Activated CD4-positive, alpha-beta T cell treated with anti-CD3 and anti-CD28 coated beads for 36 hours (primary cell): ENCODE results near the gene AK5. TPM values are rescaled to one million over a fixed set of nuclear protein-coding genes. Genes with fewer than 3 reads are reported as not detected.
A peak's percentile ranks its signal among the peaks of the same experiment; 100 is the strongest.
"Not testable (repeated sequence)": the region's sequence is repeated elsewhere in the genome, so short reads cannot be mapped to it uniquely, and the experiment has no call there.

Experiments used
- ATAC-seq: fragments of 200-7000 bp; cut with Tn5 transposase; one replicate; pipeline ENCODE4 v1.10.0; 2021; ENCODE audit warnings: mild to moderate bottlenecking, moderate library complexity
- CTCF ChIA-PET: fragments of 350-600 bp; sonication (Branson Sonifier 250); formaldehyde crosslinking; loops from one replicate; lab custom pipeline; 2021; ENCODE audit warnings: antibody characterized with exemption; lab: Charles Lee
- POLR2A ChIA-PET: fragments of 350-600 bp; sonication (Branson Sonifier 250); formaldehyde crosslinking; loops from one replicate; lab custom pipeline; 2021; ENCODE audit warnings: antibody characterized with exemption, inconsistent platforms; lab: Charles Lee
- DNase-seq: peaks from one replicate; pipeline ENCODE4 v3.0.0-alpha.2; 2020
- H3K27ac Mint-ChIP-seq: one replicate; pipeline ENCODE4 v1.8.0; 2021; ENCODE audit warnings: mixed read lengths
- H3K27me3 Mint-ChIP-seq: one replicate; pipeline ENCODE4 v1.8.0; 2021; ENCODE audit warnings: mixed read lengths
- H3K36me3 Mint-ChIP-seq: one replicate; pipeline ENCODE4 v1.8.0; 2021; ENCODE audit warnings: low read depth, mixed read lengths
- H3K4me1 Mint-ChIP-seq: one replicate; pipeline ENCODE4 v1.8.0; 2021; ENCODE audit warnings: mixed read lengths
- H3K4me3 Mint-ChIP-seq: one replicate; pipeline ENCODE4 v1.8.0; 2021; ENCODE audit warnings: mild to moderate bottlenecking, moderate library complexity, mixed read lengths
- H3K9me3 Mint-ChIP-seq: one replicate; pipeline ENCODE4 v1.8.0; 2021; ENCODE audit warnings: low read depth, mixed read lengths
- intact Hi-C, 2 experiments: fragments of 100-400 bp; cut with DNase I in 1 of 2; cut with micrococcal nuclease in 1 of 2; formaldehyde crosslinking; loops; one replicate each; pipeline versions ENCODE4 v1.14.2 to v1.15.1; 2022 to 2024; cut with DNase I, micrococcal nuclease
- total RNA-seq, 2 experiments: library from RNA; stranded (reverse); gene quantifications; one replicate each; pipeline ENCODE4 v1.2.3, GENCODE V29; 2021

Gene AK5
- total RNA-seq, 2 experiments from 2014 or later = 9.9 TPM

DNA sequence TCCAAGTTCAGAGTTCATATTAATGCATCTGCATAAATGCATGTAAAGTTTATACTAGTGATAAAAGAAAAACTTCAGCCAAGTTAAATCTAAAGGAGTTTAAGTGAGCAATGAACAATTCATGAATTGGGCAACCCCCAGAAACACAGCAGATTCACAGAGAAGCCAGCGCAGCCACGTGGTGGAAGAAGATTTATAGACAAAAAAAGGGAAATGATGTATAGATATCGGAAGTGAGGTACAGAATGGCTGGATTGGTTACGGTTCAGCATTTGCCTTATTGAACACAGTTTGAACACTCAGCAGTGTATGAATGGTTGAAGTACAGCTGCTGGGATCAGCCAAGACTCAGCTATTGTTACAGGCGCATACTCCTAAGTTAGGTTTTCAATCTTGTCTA, 5.7 kb downstream of the AK5 start:
- no peak for ATAC-seq
- DNase-seq = no peak
- Mint-ChIP-seq H3K4me3 (no peak overlapping the region), H3K9me3 (no peaks in the 10 kb centered on the region), H3K36me3 (no peaks in the 10 kb centered on the region), H3K27me3 (no peaks in the 10 kb centered on the region), H3K27ac (no peak overlapping the region), H3K4me1 (peaks cover 10% of the 10 kb centered on the region)
- CTCF ChIA-PET = no interaction called here
- intact Hi-C loops = no loop called here
- POLR2A ChIA-PET = no interaction called here

DNA sequence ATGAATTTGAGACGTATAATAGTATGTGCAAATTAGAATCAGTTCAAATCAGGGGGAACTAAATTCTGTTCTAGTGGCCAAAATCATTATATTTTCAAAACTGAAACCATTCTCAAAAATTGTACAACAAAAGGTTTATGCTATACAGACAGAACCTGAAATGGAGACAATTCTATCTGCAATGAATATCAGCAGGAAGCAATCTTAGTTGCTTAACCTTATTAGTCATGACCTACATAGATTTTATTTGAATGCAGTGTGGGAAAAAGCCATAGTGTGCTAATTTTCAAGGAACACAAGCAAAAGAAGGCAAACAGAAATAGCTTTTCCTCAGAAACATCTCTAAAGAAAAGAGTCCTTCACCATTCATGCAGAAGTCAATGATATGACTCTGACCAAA, 6.5 kb downstream of the AK5 start:
- Mint-ChIP-seq H3K36me3 (no peaks in the 10 kb centered on the region), H3K4me1 (peaks cover 10% of the 10 kb centered on the region), H3K27ac (no peak overlapping the region), H3K9me3 (no peaks in the 10 kb centered on the region), H3K27me3 (no peaks in the 10 kb centered on the region), H3K4me3 (no peak overlapping the region)
- DNase-seq (no peak), ATAC-seq (no peak)
- ChIA-PET CTCF (no interaction called here), POLR2A (no interaction called here)
- intact Hi-C loops = loop anchor here in 1 of 2 experiments (2.0 kb wide), 1 partner anchor 19 kb away; no protein-coding TSS in a partner anchor

DNA sequence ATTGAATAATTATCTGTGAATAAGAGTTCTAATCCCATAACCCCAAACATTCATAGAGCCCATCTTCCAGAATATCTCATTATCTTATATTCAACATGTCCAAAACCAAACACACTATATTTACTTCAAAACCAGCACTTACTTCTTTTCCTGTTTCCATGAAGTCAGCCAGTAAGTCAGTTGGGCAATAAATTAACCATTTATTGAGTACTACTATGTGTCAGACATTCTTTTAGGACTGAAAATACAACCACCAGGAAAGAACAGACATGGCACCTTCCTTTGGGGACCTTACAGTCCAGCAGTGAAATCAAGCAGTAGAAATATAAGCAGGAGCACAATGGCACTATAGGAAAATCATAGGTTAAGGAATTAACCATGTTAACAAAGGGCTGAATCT, 8.8 kb downstream of the AK5 start:
- no peaks in the 10 kb centered on the region for H3K4me1 Mint-ChIP-seq
- no peak for DNase-seq
- no peaks in the 10 kb centered on the region for H3K27me3 Mint-ChIP-seq
- intact Hi-C loops = no loop called here
- ChIA-PET CTCF (interaction anchor here (0.9 kb wide), 1 partner anchor 243 kb away, joined by 3 read pairs; no protein-coding TSS in a partner anchor), POLR2A (no interaction called here)
- H3K9me3 Mint-ChIP-seq = no peaks in the 10 kb centered on the region
- no peak overlapping the region for H3K4me3 Mint-ChIP-seq
- H3K27ac Mint-ChIP-seq = no peak overlapping the region
- peaks cover 4% of the 10 kb centered on the region for H3K36me3 Mint-ChIP-seq
- no peak for ATAC-seq

DNA sequence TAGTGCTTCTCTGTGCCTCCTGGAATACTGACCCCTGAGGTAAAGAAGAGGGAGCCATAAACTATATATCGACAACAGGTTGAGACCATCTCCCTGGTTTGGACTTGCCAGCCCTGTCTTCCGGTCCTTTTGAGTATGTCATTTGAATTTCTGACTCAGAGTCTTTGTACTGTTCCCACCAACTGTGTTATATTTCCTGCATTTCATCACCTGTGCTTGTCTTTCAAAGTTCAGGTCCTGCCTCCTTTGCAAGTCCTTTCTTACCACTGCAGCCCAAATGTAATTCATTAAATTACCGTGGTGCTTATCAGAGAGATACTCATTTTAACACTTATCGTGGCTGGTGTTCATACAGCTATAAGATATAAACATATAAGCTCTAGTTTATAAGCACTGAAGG, 10.7 kb downstream of the AK5 start:
- intact Hi-C loops = no loop called here
- peaks cover 4% of the 10 kb centered on the region for H3K36me3 Mint-ChIP-seq
- no peaks in the 10 kb centered on the region for H3K27me3 Mint-ChIP-seq
- CTCF ChIA-PET = interaction anchor here (0.7 kb wide), 1 partner anchor 353 kb away, joined by 3 read pairs; no protein-coding TSS in a partner anchor
- DNase-seq (no peak), ATAC-seq (no peak)
- no peaks in the 10 kb centered on the region for H3K4me1 Mint-ChIP-seq
- POLR2A ChIA-PET = no interaction called here
- no peaks in the 10 kb centered on the region for H3K9me3 Mint-ChIP-seq
- H3K4me3 Mint-ChIP-seq = no peak overlapping the region
- no peak overlapping the region for H3K27ac Mint-ChIP-seq

DNA sequence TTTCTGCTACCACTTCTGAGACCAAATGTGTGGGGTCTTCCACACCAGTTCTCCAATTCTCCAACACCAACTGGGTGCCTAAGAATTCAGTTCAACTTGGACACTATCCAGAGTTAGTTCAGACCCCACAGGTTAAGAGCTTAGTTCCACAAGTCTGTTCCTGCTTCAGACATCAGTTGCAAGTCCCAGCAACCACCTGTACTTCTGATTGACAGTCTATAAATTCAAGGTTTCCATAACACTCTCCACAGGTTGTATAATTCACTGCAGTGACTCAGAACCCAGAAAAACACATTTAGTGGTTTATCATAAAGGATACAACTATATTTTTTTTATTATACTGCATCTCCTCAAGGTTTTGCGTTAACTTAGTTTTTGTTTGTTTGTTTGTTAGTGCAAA, 18.7 kb downstream of the AK5 start:
- intact Hi-C loops = no loop called here
- Mint-ChIP-seq H3K9me3 (peaks cover 2% of the 10 kb centered on the region), H3K4me3 (no peak overlapping the region), H3K27me3 (no peaks in the 10 kb centered on the region), H3K27ac (no peak overlapping the region), H3K4me1 (peaks cover 10% of the 10 kb centered on the region), H3K36me3 (peaks cover under 1% of the 10 kb centered on the region)
- POLR2A ChIA-PET = no interaction called here
- CTCF ChIA-PET = interaction anchor here (1.1 kb wide), 1 partner anchor 9 kb away, joined by 3 read pairs; no protein-coding TSS in a partner anchor
- DNase-seq (no peak), ATAC-seq (peak; percentile 44)

DNA sequence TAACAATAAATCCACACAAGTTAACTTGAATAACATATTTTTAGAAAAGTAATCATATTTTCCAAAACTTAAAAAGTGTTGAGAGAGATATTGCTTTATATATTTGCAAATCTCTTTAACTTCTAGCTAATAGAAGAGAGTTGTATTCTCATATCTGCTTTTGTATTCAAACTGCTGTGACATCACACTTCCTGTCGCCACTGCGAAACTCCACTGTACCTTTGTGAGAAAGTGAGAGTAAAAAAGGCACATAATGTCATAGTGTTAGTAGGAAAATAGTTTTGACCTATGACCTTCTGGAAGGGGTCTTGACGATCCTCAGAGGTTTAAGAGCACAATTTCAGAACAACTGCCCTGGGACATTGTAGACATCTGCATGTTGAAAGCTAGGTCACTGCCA, 21.6 kb downstream of the AK5 start:
- CTCF ChIA-PET = interaction anchor here (0.6 to 0.8 kb wide), 2 partner anchors 48 to 226 kb away, joined by 4 read pairs; no protein-coding TSS in a partner anchor
- H3K36me3 Mint-ChIP-seq = peaks cover 10% of the 10 kb centered on the region
- H3K27me3 Mint-ChIP-seq = no peaks in the 10 kb centered on the region
- POLR2A ChIA-PET = no interaction called here
- H3K9me3 Mint-ChIP-seq = peaks cover 9% of the 10 kb centered on the region
- intact Hi-C loops = no loop called here
- H3K27ac Mint-ChIP-seq = peak overlapping the region; percentile 65
- DNase-seq (peak; percentile 28), ATAC-seq (no peak)
- peaks cover 31% of the 10 kb centered on the region for H3K4me1 Mint-ChIP-seq
- no peak overlapping the region for H3K4me3 Mint-ChIP-seq

DNA sequence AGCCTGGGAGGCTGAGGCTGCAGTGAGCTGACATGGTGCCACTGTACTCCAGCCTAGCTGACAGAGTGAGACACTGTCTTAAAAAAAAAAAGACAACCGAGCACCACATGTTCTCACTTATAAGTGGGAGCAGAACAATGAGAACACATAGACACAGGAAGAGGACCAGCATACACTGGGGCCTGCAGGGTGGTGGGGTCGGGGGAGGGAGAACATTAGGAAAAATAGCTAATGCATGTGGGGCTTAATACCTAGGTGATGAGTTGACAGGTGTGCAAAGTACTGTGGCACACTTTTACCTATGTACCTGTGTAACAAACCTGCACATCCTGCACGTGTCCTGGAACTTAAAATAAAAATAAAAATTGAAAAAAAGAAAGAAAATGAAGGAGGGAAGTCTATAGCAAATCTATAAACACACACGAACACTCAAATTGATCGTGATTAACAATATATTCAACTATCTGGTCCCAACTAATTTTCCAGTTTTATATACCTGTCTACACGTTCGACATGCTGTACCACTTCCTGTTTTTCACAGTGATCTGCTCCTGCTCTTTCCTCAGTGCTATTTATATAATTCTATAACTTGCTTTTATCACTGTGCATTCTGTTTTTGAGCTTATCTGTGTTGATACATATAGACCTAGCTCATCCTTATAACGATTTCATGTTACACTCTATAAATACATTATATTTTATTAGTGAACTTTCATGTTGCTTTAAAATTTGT, 27.2 kb downstream of the AK5 start:
- POLR2A ChIA-PET = no interaction called here
- CTCF ChIA-PET = interaction anchor here (0.9 kb wide), 1 partner anchor 163 kb away, joined by 3 read pairs; no protein-coding TSS in a partner anchor
- ATAC-seq (peak; percentile 14), DNase-seq (no peak)
- H3K4me1 Mint-ChIP-seq = peaks cover 63% of the 10 kb centered on the region
- H3K9me3 Mint-ChIP-seq = peaks cover 9% of the 10 kb centered on the region
- intact Hi-C loops = no loop called here
- no peaks in the 10 kb centered on the region for H3K27me3 Mint-ChIP-seq
- peak overlapping the region; percentile 88 for H3K27ac Mint-ChIP-seq
- H3K4me3 Mint-ChIP-seq = peak overlapping the region; percentile 16
- H3K36me3 Mint-ChIP-seq = peaks cover 19% of the 10 kb centered on the region

DNA sequence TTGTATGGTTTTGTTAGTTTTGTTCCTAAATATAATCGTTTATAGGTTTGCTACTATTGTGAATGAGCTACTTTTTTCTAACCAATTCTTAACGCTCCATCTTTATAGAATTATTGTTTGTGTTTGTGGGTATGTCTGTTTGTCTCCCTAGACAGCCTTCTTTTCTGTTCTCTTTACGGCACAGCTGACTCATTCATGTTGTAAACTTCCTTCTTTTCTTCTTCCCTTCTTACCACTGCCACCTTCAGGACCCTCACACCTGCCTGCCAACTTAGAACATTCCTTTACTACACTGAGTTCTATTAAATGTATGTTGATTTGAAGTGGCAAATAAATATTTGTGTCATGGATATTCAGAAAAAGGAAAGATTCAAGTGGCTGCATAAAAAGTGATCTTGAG, 29.1 kb downstream of the AK5 start:
- intact Hi-C loops = loop anchor here (10.0 kb wide), 2 partner anchors 156 to 374 kb away; partner anchors contain the start of gene ZZZ3 (in 1 of the 2)
- Mint-ChIP-seq H3K36me3 (peaks cover 15% of the 10 kb centered on the region), H3K9me3 (peaks cover 3% of the 10 kb centered on the region), H3K27me3 (no peaks in the 10 kb centered on the region), H3K4me3 (no peak overlapping the region), H3K4me1 (peaks cover 62% of the 10 kb centered on the region), H3K27ac (peak overlapping the region; percentile 8)
- POLR2A ChIA-PET = no interaction called here
- DNase-seq (no peak), ATAC-seq (no peak)
- CTCF ChIA-PET = interaction anchor here (0.8 kb wide), 1 partner anchor 9 kb away, joined by 4 read pairs; no protein-coding TSS in a partner anchor

DNA sequence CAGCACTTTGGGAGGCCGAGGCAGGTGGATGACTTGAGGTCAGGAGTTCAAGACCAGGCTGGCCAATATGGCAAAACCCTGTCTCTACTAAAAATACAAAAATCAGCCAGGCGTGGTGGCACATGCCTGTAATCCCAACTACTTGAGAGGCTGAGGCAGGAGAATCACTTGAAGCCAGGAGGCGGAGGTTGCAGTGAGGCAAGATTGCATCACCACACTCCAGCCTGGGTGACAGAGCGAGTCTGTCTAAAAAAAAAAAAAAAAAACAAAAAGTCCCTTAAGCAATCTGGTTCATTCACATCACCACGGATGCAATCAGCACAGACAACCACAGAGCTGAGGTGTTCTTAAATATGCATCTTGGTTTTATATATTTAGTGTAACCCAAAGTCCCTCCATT, 30.5 kb downstream of the AK5 start:
- ATAC-seq = peak; percentile 79
- H3K9me3 Mint-ChIP-seq, POLR2A ChIA-PET, H3K4me3 Mint-ChIP-seq, H3K27me3 Mint-ChIP-seq: not testable (repeated sequence)
- intact Hi-C loops = loop anchor here (10.0 kb wide), 2 partner anchors 158 to 372 kb away; partner anchors contain the start of gene ZZZ3 (in 1 of the 2)
- Mint-ChIP-seq H3K4me1 (peaks cover 51% of the 10 kb centered on the region), H3K27ac (peak overlapping the region; percentile 74), H3K36me3 (peaks cover 12% of the 10 kb centered on the region)
- CTCF ChIA-PET = interaction anchor here (0.7 to 1.8 kb wide), 4 partner anchors 9 to 1350 kb away, joined by 3 to 5 read pairs (median 4); no protein-coding TSS in a partner anchor
- peak; percentile 65 for DNase-seq

DNA sequence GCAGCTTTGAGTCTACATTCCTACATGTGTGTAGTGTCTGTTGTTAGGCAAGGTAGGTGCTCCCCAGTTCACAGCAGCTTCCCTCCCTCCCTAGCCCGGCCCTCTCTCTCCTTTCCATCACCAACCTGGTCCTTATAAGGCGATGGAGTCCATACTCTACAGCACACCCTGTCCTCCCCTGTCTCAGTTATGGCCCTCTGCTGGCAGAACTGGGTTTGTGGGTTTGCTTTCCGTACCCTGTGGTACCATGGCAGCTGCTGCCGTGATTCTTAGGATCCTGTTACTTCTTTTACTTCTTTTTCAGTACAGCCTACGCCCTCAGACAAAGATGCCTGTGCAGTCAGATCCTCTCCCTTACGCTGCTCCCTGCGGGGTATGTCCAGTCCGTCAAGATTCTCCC, 31.7 kb downstream of the AK5 start:
- intact Hi-C loops = loop anchor here (10.0 kb wide), 2 partner anchors 159 to 371 kb away; partner anchors contain the start of gene ZZZ3 (in 1 of the 2)
- ChIA-PET POLR2A (no interaction called here), CTCF (interaction anchor here (0.8 to 1.8 kb wide), 4 partner anchors 8 to 41 kb away, joined by 3 to 5 read pairs (median 4); no protein-coding TSS in a partner anchor)
- no peak overlapping the region for H3K27ac Mint-ChIP-seq
- H3K4me3 Mint-ChIP-seq = no peak overlapping the region
- ATAC-seq (peak; percentile 74), DNase-seq (peak; percentile 47)
- H3K36me3 Mint-ChIP-seq = peaks cover 13% of the 10 kb centered on the region
- H3K9me3 Mint-ChIP-seq = no peaks in the 10 kb centered on the region
- peaks cover 40% of the 10 kb centered on the region for H3K4me1 Mint-ChIP-seq
- H3K27me3 Mint-ChIP-seq = no peaks in the 10 kb centered on the region

DNA sequence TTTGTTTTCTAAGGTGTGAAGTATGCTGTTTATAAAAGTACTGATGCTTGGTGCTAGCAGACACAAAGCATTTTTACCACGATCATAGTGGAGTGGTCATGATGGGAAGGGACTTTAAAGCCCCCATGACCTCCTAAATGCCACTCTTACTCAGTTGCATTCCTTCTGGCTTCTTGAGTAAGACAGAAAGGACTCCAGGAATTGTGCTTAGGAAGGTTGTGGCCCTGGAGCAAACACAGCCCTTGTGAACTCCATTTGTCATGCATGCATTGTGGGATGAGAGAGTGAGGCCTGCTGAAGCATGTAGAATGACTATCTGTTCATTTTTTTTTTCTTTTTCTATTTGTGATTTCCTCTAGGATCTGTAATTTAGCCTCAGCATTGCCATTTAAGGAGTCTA, 34.2 kb downstream of the AK5 start:
- DNase-seq (no peak), ATAC-seq (no peak)
- Mint-ChIP-seq H3K9me3 (no peaks in the 10 kb centered on the region), H3K4me1 (peaks cover 26% of the 10 kb centered on the region), H3K27ac (no peak overlapping the region), H3K36me3 (peaks cover 12% of the 10 kb centered on the region), H3K4me3 (no peak overlapping the region), H3K27me3 (no peaks in the 10 kb centered on the region)
- intact Hi-C loops = loop anchor here (10.0 kb wide), 2 partner anchors 161 to 369 kb away; partner anchors contain the start of gene ZZZ3 (in 1 of the 2)
- POLR2A ChIA-PET = no interaction called here
- CTCF ChIA-PET = no interaction called here
